Measurements from ENCODE around the gene TRIM60. TPM values are rescaled to one million over a fixed set of nuclear protein-coding genes. Genes with fewer than 3 reads are reported as not detected.

Gene TRIM60
- total RNA-seq, 4 donors from 2014 or later: not detected

DNA sequence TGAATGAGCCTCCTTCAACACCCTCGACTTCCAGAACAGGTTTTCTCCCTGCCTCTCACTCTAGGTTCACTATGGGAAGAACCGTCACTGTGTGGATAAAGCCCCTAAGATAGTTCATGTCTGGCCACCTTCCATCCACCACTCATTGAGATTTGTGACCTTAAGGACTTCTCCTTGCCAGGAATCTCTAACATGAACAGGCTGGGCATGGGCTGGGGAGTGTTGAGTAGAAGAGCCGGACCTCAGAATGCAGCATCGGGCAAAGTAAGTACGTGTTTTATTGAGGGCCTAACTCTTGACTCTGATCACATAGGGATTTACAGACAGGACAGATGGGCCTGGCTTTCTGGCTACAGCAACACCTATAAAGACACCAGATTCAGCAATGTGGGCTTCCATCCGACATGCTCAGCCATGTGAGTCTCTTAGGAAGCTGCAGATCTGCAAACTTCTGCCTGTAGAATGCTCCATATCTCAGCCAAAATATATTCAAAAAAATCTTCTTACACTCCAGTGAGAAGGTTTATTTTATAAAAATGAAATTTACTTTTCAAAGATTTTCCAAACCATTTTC lies 26.4 kb upstream of the TRIM60 start:
- Histone ChIP-seq H3K4me3 (no peak overlapping the region), H3K9me3 (no peaks in the 10 kb centered on the region), H3K27ac (no peak overlapping the region), H3K27me3 (no peaks in the 10 kb centered on the region), H3K36me3 (no peaks in the 10 kb centered on the region), H3K4me1 (no peaks in the 10 kb centered on the region)
- DNase-seq: no peak
- TF ChIP-seq, protein P1, sequence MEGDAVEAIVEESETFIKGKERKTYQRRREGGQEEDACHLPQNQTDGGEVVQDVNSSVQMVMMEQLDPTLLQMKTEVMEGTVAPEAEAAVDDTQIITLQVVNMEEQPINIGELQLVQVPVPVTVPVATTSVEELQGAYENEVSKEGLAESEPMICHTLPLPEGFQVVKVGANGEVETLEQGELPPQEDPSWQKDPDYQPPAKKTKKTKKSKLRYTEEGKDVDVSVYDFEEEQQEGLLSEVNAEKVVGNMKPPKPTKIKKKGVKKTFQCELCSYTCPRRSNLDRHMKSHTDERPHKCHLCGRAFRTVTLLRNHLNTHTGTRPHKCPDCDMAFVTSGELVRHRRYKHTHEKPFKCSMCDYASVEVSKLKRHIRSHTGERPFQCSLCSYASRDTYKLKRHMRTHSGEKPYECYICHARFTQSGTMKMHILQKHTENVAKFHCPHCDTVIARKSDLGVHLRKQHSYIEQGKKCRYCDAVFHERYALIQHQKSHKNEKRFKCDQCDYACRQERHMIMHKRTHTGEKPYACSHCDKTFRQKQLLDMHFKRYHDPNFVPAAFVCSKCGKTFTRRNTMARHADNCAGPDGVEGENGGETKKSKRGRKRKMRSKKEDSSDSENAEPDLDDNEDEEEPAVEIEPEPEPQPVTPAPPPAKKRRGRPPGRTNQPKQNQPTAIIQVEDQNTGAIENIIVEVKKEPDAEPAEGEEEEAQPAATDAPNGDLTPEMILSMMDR (IDR thresholded peaks at IDR 0.05): no peak
- TF ChIP-seq POLR2A (IDR thresholded peaks at IDR 0.05): no peak

- H3K4me1 ChIP-seq: no peaks in the 10 kb centered on the region
- no peak for TF ChIP-seq POLR2A (IDR thresholded peaks at IDR 0.05)
- TF ChIP-seq, protein P1 (IDR thresholded peaks at IDR 0.05): no peak
- no peak for DNase-seq
- no peak overlapping the region for H3K4me3 ChIP-seq
- no peaks in the 10 kb centered on the region for H3K9me3 ChIP-seq
- H3K27me3 ChIP-seq: no peaks in the 10 kb centered on the region
- no peak overlapping the region for H3K27ac ChIP-seq
- no peaks in the 10 kb centered on the region for H3K36me3 ChIP-seq
Measured at GRCh38 chr4:165006456-165006855, 25.3 kb upstream of the TRIM60 start.

GRCh38 chr4:165006886-165007285 lies 24.9 kb upstream of the TRIM60 start:
- H3K27me3 ChIP-seq: no peaks in the 10 kb centered on the region
- no peak for DNase-seq
- TF ChIP-seq, protein P1 (IDR thresholded peaks at IDR 0.05): no peak
- no peak for TF ChIP-seq POLR2A (IDR thresholded peaks at IDR 0.05)
- H3K4me1 ChIP-seq: no peaks in the 10 kb centered on the region
- H3K27ac ChIP-seq: no peak overlapping the region
- H3K36me3 ChIP-seq: no peaks in the 10 kb centered on the region
- no peak overlapping the region for H3K4me3 ChIP-seq
- no peaks in the 10 kb centered on the region for H3K9me3 ChIP-seq

GRCh38 chr4:165009493-165010227 lies 22.1 kb upstream of the TRIM60 start:
- H3K4me3 ChIP-seq: no peak overlapping the region
- H3K27ac ChIP-seq: no peak overlapping the region
- TF ChIP-seq, protein P1 (IDR thresholded peaks at IDR 0.05): no peak
- no peak for TF ChIP-seq POLR2A (IDR thresholded peaks at IDR 0.05)
- no peaks in the 10 kb centered on the region for H3K4me1 ChIP-seq
- H3K27me3 ChIP-seq: no peaks in the 10 kb centered on the region
- no peak for DNase-seq
- no peaks in the 10 kb centered on the region for H3K36me3 ChIP-seq
- no peaks in the 10 kb centered on the region for H3K9me3 ChIP-seq

- Histone ChIP-seq H3K27me3 (no peaks in the 10 kb centered on the region), H3K9me3 (no peaks in the 10 kb centered on the region), H3K36me3 (no peaks in the 10 kb centered on the region), H3K27ac (no peak overlapping the region), H3K4me1 (no peaks in the 10 kb centered on the region), H3K4me3 (no peak overlapping the region)
- no peak for DNase-seq
- TF ChIP-seq, protein P1 (IDR thresholded peaks at IDR 0.05): no peak
- TF ChIP-seq POLR2A (IDR thresholded peaks at IDR 0.05): no peak
Measured at GRCh38 chr4:165010487-165010886, 21.3 kb upstream of the TRIM60 start.

Measured in Peyer's patch (tissue), 4 donors.